GM12892 (cell line): ENCODE measurements around the gene POU2F1.

Experiments used
- POLR2A ChIP-seq: IDR thresholded peaks from 2 replicates; pipeline ENCODE4 v1.6.1; 2011; ENCODE audit warnings: low read depth, low read length, control low read depth
- POLR2AphosphoS5 ChIP-seq: IDR thresholded peaks from 2 replicates; pipeline ENCODE4 v1.6.1; 2011; ENCODE audit warnings: low read depth, low read length, control low read depth

DNA sequence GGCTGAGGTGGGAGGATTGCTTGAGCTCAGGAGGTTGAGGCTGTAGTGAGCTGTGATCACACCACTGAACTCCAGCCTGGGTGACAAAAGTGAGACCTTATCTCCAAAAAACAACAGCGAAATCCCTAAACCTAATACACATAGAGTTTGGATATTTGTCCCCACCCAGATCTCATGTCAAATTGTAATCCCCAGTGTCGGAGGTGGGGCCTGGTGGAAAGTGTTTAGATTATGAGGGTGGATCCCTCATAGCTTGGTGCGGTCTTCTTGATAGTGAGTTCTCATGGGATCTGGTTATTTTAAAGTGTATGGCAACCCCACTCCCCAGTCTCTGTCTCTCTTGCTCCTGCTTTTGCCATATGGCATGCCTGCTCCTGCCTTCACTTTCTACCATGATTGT lies 94.0 kb downstream of the POU2F1 start:
- TF ChIP-seq POLR2AphosphoS5 (no peak), POLR2A (no peak)
